HEK293 (cell line): Measurements from ENCODE around the gene PRKCA.

Experiments
- BCL11A ChIP-seq: fragments of 450-650 bp; formaldehyde crosslinking; IDR thresholded peaks from 2 replicates; pipeline ENCODE4 v1.5.1; 2016; ENCODE audit warnings: low read depth, missing biosample characterization, missing genetic modification characterization
- OVOL3 ChIP-seq: fragments of 450-650 bp; formaldehyde crosslinking; IDR thresholded peaks from 2 replicates; pipeline ENCODE4 v1.5.1; 2016; ENCODE audit warnings: missing biosample characterization, missing genetic modification characterization
- ZBTB7A ChIP-seq: fragments of 450-650 bp; formaldehyde crosslinking; IDR thresholded peaks from 2 replicates; pipeline ENCODE4 v1.5.1; 2016; ENCODE audit warnings: low read depth, missing biosample characterization, missing genetic modification characterization
- ZFP41 ChIP-seq: fragments of 450-650 bp; formaldehyde crosslinking; IDR thresholded peaks from 2 replicates; pipeline ENCODE4 v1.5.1; 2016; ENCODE audit warnings: missing biosample characterization, missing genetic modification characterization, borderline replicate concordance
- ZNF132 ChIP-seq: fragments of 450-650 bp; formaldehyde crosslinking; IDR thresholded peaks from 2 replicates; pipeline ENCODE4 v1.5.1; 2017; ENCODE audit warnings: missing biosample characterization, missing genetic modification characterization, borderline replicate concordance
- ZNF248 ChIP-seq: fragments of 450-650 bp; formaldehyde crosslinking; IDR thresholded peaks from 2 replicates; pipeline ENCODE4 v1.5.1; 2017; ENCODE audit warnings: missing biosample characterization, missing genetic modification characterization
- ZNF366 ChIP-seq: fragments of 450-650 bp; formaldehyde crosslinking; conservative IDR thresholded peaks from 2 replicates; pipeline ENCODE4 v1.5.1; 2016; ENCODE audit warnings: missing biosample characterization, missing genetic modification characterization
- ZNF48 ChIP-seq: fragments of 450-650 bp; formaldehyde crosslinking; IDR thresholded peaks from 2 replicates; pipeline ENCODE4 v1.5.1; 2016; ENCODE audit warnings: missing biosample characterization, missing genetic modification characterization
- ZNF514 ChIP-seq: fragments of 450-650 bp; formaldehyde crosslinking; IDR thresholded peaks from 2 replicates; pipeline ENCODE4 v1.5.1; 2016; ENCODE audit warnings: missing biosample characterization, missing genetic modification characterization
- ZNF768 ChIP-seq: fragments of 450-650 bp; formaldehyde crosslinking; IDR thresholded peaks from 2 replicates; pipeline ENCODE4 v1.5.1; 2018; ENCODE audit warnings: missing biosample characterization, mild to moderate bottlenecking, missing genetic modification characterization
- TF ChIP-seq, protein P1 (sequence below): fragments of 450-650 bp; formaldehyde crosslinking; IDR thresholded peaks from 2 replicates; pipeline ENCODE4 v1.5.1; 2016; ENCODE audit warnings: missing biosample characterization, missing genetic modification characterization, borderline replicate concordance
- TF ChIP-seq, protein P2 (sequence below): fragments of 450-650 bp; IDR thresholded peaks from 2 replicates; pipeline ENCODE4 v1.5.1; 2018; ENCODE audit warnings: missing biosample characterization, mild to moderate bottlenecking, missing genetic modification characterization
- TF ChIP-seq, protein P3 (sequence below): fragments of 450-650 bp; IDR thresholded peaks from 2 replicates; pipeline ENCODE4 v1.5.1; 2018; ENCODE audit warnings: missing biosample characterization, missing genetic modification characterization
- TF ChIP-seq, protein P4 (sequence below): fragments of 450-650 bp; formaldehyde crosslinking; IDR thresholded peaks from 2 replicates; pipeline ENCODE4 v1.5.1; 2016; ENCODE audit warnings: missing biosample characterization, missing genetic modification characterization
- TF ChIP-seq, protein P5 (sequence below): fragments of 450-650 bp; formaldehyde crosslinking; IDR thresholded peaks from 2 replicates; pipeline ENCODE4 v1.5.1; 2016; ENCODE audit warnings: missing biosample characterization, missing genetic modification characterization
- TF ChIP-seq, protein P6 (sequence below): fragments of 450-650 bp; formaldehyde crosslinking; IDR thresholded peaks from 2 replicates; pipeline ENCODE4 v1.5.1; 2016; ENCODE audit warnings: missing biosample characterization, missing genetic modification characterization
- TF ChIP-seq, protein P7 (sequence below): fragments of 450-650 bp; formaldehyde crosslinking; IDR thresholded peaks from 2 replicates; pipeline ENCODE4; 2016; ENCODE audit warnings: missing biosample characterization, missing genetic modification characterization
- TF ChIP-seq, protein P8 (sequence below): fragments of 450-650 bp; formaldehyde crosslinking; IDR thresholded peaks from 2 replicates; pipeline ENCODE4 v1.5.1; 2016; ENCODE audit warnings: missing biosample characterization, missing genetic modification characterization
- TF ChIP-seq, protein P9 (sequence below): fragments of 450-650 bp; formaldehyde crosslinking; IDR thresholded peaks from 2 replicates; pipeline ENCODE4 v1.5.1; 2016; ENCODE audit warnings: missing biosample characterization, missing genetic modification characterization, low read depth

PRKCA gene

DNA sequence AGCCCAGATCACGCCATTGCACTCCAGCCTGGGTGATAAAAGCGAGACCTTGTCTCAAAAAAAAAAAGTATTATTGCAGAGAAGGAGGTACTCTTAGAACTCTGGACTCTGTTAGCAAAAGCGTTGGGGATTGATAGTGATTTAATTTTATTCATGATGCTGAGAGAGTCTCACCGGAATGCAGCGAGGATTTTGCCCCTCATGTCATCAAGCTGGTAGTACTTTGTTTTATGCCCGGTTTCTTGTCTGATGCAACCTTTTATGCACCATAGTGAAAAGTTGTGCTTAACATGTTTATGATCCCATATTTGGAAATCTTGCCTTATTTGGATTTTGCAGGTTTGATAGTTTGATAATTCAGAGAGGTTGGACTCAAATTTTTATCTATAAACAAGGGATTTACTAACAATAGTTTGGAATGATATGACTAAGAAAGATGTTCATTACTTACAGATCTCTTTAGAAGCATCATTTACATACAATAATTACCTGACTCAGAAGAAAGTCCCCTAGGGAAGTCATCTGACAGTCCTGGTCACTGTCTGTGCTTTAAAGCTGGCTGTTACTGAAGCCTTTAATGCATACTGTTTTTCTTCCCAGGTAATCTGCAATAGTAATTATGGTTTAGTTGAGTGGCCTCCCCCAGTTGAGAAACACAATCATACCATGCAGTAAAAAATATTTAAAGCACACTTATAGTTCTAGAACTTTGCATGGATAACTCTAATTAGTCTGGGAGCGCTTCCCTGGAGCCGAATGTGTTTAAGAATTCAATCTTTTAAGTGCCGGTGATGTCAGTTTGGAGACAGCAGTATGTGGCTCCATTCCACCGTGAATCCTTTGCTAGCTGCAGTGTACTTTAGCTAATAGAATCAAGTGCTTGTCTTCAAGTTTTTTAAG is 120.9 kb downstream of the PRKCA start (continued):
- TF ChIP-seq, protein P1, sequence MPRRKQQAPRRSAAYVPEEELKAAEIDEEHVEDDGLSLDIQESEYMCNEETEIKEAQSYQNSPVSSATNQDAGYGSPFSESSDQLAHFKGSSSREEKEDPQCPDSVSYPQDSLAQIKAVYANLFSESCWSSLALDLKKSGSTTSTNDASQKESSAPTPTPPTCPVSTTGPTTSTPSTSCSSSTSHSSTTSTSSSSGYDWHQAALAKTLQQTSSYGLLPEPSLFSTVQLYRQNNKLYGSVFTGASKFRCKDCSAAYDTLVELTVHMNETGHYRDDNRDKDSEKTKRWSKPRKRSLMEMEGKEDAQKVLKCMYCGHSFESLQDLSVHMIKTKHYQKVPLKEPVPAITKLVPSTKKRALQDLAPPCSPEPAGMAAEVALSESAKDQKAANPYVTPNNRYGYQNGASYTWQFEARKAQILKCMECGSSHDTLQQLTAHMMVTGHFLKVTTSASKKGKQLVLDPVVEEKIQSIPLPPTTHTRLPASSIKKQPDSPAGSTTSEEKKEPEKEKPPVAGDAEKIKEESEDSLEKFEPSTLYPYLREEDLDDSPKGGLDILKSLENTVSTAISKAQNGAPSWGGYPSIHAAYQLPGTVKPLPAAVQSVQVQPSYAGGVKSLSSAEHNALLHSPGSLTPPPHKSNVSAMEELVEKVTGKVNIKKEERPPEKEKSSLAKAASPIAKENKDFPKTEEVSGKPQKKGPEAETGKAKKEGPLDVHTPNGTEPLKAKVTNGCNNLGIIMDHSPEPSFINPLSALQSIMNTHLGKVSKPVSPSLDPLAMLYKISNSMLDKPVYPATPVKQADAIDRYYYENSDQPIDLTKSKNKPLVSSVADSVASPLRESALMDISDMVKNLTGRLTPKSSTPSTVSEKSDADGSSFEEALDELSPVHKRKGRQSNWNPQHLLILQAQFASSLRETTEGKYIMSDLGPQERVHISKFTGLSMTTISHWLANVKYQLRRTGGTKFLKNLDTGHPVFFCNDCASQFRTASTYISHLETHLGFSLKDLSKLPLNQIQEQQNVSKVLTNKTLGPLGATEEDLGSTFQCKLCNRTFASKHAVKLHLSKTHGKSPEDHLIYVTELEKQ: 0 out of 2 replicates have a peak, but pooled peaks have one; percentile 39
- peak; percentile 55; the same call in 1 of the 2 replicates for TF ChIP-seq OVOL3 (tag by site-specific recombination)
- TF ChIP-seq, protein P2, sequence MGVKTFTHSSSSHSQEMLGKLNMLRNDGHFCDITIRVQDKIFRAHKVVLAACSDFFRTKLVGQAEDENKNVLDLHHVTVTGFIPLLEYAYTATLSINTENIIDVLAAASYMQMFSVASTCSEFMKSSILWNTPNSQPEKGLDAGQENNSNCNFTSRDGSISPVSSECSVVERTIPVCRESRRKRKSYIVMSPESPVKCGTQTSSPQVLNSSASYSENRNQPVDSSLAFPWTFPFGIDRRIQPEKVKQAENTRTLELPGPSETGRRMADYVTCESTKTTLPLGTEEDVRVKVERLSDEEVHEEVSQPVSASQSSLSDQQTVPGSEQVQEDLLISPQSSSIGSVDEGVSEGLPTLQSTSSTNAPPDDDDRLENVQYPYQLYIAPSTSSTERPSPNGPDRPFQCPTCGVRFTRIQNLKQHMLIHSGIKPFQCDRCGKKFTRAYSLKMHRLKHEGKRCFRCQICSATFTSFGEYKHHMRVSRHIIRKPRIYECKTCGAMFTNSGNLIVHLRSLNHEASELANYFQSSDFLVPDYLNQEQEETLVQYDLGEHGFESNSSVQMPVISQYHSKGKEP (tag by site-specific recombination): peak; percentile 98
- TF ChIP-seq, protein P3, sequence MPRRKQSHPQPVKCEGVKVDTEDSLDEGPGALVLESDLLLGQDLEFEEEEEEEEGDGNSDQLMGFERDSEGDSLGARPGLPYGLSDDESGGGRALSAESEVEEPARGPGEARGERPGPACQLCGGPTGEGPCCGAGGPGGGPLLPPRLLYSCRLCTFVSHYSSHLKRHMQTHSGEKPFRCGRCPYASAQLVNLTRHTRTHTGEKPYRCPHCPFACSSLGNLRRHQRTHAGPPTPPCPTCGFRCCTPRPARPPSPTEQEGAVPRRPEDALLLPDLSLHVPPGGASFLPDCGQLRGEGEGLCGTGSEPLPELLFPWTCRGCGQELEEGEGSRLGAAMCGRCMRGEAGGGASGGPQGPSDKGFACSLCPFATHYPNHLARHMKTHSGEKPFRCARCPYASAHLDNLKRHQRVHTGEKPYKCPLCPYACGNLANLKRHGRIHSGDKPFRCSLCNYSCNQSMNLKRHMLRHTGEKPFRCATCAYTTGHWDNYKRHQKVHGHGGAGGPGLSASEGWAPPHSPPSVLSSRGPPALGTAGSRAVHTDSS (tag by site-specific recombination): 0 out of 2 replicates have a peak, but pooled peaks have one; percentile 7
- TF ChIP-seq ZNF248: no peak
- TF ChIP-seq, protein P4, sequence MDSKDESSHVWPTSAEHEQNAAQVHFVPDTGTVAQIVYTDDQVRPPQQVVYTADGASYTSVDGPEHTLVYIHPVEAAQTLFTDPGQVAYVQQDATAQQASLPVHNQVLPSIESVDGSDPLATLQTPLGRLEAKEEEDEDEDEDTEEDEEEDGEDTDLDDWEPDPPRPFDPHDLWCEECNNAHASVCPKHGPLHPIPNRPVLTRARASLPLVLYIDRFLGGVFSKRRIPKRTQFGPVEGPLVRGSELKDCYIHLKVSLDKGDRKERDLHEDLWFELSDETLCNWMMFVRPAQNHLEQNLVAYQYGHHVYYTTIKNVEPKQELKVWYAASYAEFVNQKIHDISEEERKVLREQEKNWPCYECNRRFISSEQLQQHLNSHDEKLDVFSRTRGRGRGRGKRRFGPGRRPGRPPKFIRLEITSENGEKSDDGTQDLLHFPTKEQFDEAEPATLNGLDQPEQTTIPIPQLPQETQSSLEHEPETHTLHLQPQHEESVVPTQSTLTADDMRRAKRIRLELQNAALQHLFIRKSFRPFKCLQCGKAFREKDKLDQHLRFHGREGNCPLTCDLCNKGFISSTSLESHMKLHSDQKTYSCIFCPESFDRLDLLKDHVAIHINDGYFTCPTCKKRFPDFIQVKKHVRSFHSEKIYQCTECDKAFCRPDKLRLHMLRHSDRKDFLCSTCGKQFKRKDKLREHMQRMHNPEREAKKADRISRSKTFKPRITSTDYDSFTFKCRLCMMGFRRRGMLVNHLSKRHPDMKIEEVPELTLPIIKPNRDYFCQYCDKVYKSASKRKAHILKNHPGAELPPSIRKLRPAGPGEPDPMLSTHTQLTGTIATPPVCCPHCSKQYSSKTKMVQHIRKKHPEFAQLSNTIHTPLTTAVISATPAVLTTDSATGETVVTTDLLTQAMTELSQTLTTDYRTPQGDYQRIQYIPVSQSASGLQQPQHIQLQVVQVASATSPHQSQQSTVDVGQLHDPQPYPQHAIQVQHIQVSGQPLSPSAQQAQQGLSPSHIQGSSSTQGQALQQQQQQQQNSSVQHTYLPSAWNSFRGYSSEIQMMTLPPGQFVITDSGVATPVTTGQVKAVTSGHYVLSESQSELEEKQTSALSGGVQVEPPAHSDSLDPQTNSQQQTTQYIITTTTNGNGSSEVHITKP (tag by site-specific recombination): peak; percentile 74
- peak; percentile 52; the same call in 1 of the 2 replicates for TF ChIP-seq BCL11A (tag by site-specific recombination)
- TF ChIP-seq ZNF768 (tag by site-specific recombination): no peak
- TF ChIP-seq, protein P5, sequence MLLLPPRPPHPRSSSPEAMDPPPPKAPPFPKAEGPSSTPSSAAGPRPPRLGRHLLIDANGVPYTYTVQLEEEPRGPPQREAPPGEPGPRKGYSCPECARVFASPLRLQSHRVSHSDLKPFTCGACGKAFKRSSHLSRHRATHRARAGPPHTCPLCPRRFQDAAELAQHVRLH (tag by site-specific recombination): 0 out of 2 replicates have a peak, but pooled peaks have one; percentile 8
- TF ChIP-seq ZFP41: no peak
- TF ChIP-seq ZNF366 (tag by site-specific recombination): peak; percentile 58; the same call in 1 of the 2 replicates
- TF ChIP-seq, protein P6, sequence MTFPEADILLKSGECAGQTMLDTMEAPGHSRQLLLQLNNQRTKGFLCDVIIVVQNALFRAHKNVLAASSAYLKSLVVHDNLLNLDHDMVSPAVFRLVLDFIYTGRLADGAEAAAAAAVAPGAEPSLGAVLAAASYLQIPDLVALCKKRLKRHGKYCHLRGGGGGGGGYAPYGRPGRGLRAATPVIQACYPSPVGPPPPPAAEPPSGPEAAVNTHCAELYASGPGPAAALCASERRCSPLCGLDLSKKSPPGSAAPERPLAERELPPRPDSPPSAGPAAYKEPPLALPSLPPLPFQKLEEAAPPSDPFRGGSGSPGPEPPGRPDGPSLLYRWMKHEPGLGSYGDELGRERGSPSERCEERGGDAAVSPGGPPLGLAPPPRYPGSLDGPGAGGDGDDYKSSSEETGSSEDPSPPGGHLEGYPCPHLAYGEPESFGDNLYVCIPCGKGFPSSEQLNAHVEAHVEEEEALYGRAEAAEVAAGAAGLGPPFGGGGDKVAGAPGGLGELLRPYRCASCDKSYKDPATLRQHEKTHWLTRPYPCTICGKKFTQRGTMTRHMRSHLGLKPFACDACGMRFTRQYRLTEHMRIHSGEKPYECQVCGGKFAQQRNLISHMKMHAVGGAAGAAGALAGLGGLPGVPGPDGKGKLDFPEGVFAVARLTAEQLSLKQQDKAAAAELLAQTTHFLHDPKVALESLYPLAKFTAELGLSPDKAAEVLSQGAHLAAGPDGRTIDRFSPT: peak; percentile 78
- TF ChIP-seq, protein P7, sequence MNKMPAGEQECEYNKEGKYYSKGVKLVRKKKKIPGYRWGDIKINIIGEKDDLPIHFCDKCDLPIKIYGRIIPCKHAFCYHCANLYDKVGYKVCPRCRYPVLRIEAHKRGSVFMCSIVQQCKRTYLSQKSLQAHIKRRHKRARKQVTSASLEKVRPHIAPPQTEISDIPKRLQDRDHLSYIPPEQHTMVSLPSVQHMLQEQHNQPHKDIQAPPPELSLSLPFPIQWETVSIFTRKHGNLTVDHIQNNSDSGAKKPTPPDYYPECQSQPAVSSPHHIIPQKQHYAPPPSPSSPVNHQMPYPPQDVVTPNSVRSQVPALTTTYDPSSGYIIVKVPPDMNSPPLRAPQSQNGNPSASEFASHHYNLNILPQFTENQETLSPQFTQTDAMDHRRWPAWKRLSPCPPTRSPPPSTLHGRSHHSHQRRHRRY (tag by site-specific recombination): no peak
- TF ChIP-seq ZBTB7A: no peak
- no peak for TF ChIP-seq ZNF48 (tag by site-specific recombination)
- TF ChIP-seq ZNF132 (tag by site-specific recombination): no peak
- TF ChIP-seq, protein P8, sequence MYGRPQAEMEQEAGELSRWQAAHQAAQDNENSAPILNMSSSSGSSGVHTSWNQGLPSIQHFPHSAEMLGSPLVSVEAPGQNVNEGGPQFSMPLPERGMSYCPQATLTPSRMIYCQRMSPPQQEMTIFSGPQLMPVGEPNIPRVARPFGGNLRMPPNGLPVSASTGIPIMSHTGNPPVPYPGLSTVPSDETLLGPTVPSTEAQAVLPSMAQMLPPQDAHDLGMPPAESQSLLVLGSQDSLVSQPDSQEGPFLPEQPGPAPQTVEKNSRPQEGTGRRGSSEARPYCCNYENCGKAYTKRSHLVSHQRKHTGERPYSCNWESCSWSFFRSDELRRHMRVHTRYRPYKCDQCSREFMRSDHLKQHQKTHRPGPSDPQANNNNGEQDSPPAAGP (tag by site-specific recombination): no peak
- TF ChIP-seq ZNF514: no peak
- TF ChIP-seq, protein P9, sequence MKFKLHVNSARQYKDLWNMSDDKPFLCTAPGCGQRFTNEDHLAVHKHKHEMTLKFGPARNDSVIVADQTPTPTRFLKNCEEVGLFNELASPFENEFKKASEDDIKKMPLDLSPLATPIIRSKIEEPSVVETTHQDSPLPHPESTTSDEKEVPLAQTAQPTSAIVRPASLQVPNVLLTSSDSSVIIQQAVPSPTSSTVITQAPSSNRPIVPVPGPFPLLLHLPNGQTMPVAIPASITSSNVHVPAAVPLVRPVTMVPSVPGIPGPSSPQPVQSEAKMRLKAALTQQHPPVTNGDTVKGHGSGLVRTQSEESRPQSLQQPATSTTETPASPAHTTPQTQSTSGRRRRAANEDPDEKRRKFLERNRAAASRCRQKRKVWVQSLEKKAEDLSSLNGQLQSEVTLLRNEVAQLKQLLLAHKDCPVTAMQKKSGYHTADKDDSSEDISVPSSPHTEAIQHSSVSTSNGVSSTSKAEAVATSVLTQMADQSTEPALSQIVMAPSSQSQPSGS (tag by site-specific recombination): no peak
